Chondrocyte (in vitro differentiated cells): ENCODE data around the gene BCL2L13. TPM values are rescaled to one million over a fixed set of nuclear protein-coding genes. Genes with fewer than 3 reads are reported as not detected.

ENCODE experiments used
- DNase-seq: peaks from one replicate; pipeline ENCODE4 v3.0.0; 2021; ENCODE audit warnings: mixed read lengths, low spot score
- H3K27ac Mint-ChIP-seq: one replicate; pipeline ENCODE4 v1.8.0; 2021; ENCODE audit warnings: mild to moderate bottlenecking, moderate library complexity, mixed read lengths; ENCODE audit not compliant: unreplicated experiment
- H3K27me3 Mint-ChIP-seq: 2 replicates; pipeline ENCODE4 v1.8.0; 2021; ENCODE audit warnings: low read depth, mixed read lengths
- H3K36me3 Mint-ChIP-seq: 2 replicates; pipeline ENCODE4 v1.8.0; 2021; ENCODE audit warnings: low read depth, mixed read lengths
- H3K4me1 Mint-ChIP-seq: 2 replicates; pipeline ENCODE4 v1.8.0; 2021; ENCODE audit warnings: low read depth, mild to moderate bottlenecking, mixed read lengths
- H3K4me3 Mint-ChIP-seq: one replicate; pipeline ENCODE4 v1.8.0; 2021; ENCODE audit warnings: mild to moderate bottlenecking, moderate library complexity, mixed read lengths; ENCODE audit not compliant: unreplicated experiment
- H3K9me3 Mint-ChIP-seq: 2 replicates; pipeline ENCODE4 v1.8.0; 2021; ENCODE audit warnings: low read depth, mixed read lengths
- CTCF ChIP-seq: fragments of 200-600 bp; sonication (generic); IDR thresholded peaks from 2 replicates; pipeline ENCODE4 v1.5.0; 2021; ENCODE audit warnings: antibody characterized with exemption, mild to moderate bottlenecking, moderate library complexity
- total RNA-seq: library from RNA; stranded (reverse); gene quantifications from 3 replicates; pipeline ENCODE4 v1.2.1, GENCODE V29; 2021

Gene BCL2L13
- total RNA-seq, 1 donor from 2014 or later = 39.6 TPM

GRCh38 chr22:17774206-17774925 lies 135.8 kb downstream of the BCL2L13 start, which contains the start of gene BID:
BID (minus strand) TSS chr22:17774469; CDS start chr22:17750116, 24,353 bp downstream.
- no peak for DNase-seq
- TF ChIP-seq CTCF = no peak
- Mint-ChIP-seq H3K4me1 (peaks cover 17% of the 10 kb centered on the region), H3K27ac (no peak within 1 kb of the TSS), H3K27me3 (no peaks in the 10 kb centered on the region), H3K4me3 (peak within 1 kb of the TSS; percentile 73), H3K9me3 (no peaks in the 10 kb centered on the region), H3K36me3 (no peaks in the 10 kb centered on the region)

DNA sequence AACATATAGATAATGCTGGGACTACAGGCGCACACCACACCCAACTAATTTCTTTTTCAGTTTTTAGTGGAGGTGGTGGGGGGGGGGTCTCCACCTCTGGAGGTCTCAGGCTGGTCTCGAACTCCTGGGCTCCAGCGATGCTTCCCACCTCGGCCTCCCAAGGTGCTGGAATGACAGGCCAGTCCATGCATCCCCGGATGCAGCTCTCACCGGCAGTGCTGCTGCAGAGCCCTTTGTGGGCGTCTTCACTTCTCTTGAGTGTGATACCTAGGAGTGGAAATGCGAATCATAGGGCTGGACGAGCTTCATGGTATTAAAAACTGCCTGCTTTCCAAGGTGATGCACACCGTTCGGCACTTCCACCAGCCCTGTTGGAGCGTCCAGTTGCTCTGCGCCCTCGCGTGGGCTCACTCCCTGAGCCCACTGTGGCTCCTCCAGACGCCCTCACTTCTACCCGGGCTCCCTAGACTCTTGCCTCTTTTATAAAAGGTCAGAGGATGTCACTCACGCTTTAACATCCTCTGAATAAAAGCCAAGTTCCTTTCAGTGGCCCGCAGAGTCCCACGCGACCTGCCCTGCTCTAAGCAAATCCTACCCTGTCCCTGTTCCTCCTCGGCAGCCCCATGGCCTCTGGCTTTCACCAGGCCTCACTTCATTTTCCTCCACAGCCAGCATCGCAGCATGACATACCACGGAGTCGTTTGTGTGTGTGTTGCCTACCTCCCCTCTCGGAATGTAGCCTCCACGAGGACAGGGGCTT lies 136.5 kb downstream of the BCL2L13 start:
- H3K27ac Mint-ChIP-seq = no peak overlapping the region
- no peak for DNase-seq
- TF ChIP-seq CTCF = no peak
- H3K27me3 Mint-ChIP-seq = no peaks in the 10 kb centered on the region
- H3K4me3 Mint-ChIP-seq = no peak overlapping the region
- H3K4me1 Mint-ChIP-seq = peaks cover 17% of the 10 kb centered on the region
- no peaks in the 10 kb centered on the region for H3K36me3 Mint-ChIP-seq
- no peaks in the 10 kb centered on the region for H3K9me3 Mint-ChIP-seq

GRCh38 chr22:17775781-17776465 lies 137.4 kb downstream of the BCL2L13 start:
- no peak for TF ChIP-seq CTCF
- no peak overlapping the region for H3K27ac Mint-ChIP-seq
- H3K27me3 Mint-ChIP-seq = no peaks in the 10 kb centered on the region
- DNase-seq = no peak
- no peaks in the 10 kb centered on the region for H3K9me3 Mint-ChIP-seq
- peaks cover 17% of the 10 kb centered on the region for H3K4me1 Mint-ChIP-seq
- H3K4me3 Mint-ChIP-seq = no peak overlapping the region
- no peaks in the 10 kb centered on the region for H3K36me3 Mint-ChIP-seq

- no peaks in the 10 kb centered on the region for H3K27me3 Mint-ChIP-seq
- no peaks in the 10 kb centered on the region for H3K36me3 Mint-ChIP-seq
- H3K27ac Mint-ChIP-seq = no peak overlapping the region
- no peak overlapping the region for H3K4me3 Mint-ChIP-seq
- DNase-seq = no peak
- no peak for TF ChIP-seq CTCF
- H3K4me1 Mint-ChIP-seq = peaks cover 25% of the 10 kb centered on the region
- H3K9me3 Mint-ChIP-seq = no peaks in the 10 kb centered on the region
These were observed 138.6 kb downstream of the BCL2L13 start for GRCh38 chr22:17777005-17777716.

DNA sequence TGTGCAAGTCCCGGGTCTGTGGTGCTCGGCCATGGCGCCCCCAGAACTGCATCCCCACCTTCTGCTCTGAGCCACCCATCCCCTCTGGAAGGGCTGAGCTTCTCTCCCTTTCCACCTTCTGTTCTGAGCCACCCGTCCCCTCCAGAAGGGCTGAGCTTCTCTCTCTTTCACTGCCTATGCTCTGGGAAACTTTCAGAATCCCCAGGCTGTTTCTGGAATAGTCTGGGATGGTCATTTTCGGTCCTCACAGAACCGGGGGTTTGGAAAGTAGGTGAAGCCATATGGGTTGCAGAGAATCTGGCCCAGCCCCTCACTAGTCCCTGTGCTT lies 139.1 kb downstream of the BCL2L13 start:
- no peaks in the 10 kb centered on the region for H3K27me3 Mint-ChIP-seq
- no peak overlapping the region for H3K4me3 Mint-ChIP-seq
- H3K27ac Mint-ChIP-seq = no peak overlapping the region
- no peak for TF ChIP-seq CTCF
- DNase-seq = no peak
- peaks cover 25% of the 10 kb centered on the region for H3K4me1 Mint-ChIP-seq
- no peaks in the 10 kb centered on the region for H3K36me3 Mint-ChIP-seq
- H3K9me3 Mint-ChIP-seq = no peaks in the 10 kb centered on the region
